Islet precursor cell (in vitro differentiated cells): ENCODE results near the gene PGC.

ENCODE experiments used
- DNase-seq: peaks from one replicate; pipeline ENCODE4 v3.0.0-alpha.2; 2018

PGC gene

DNA sequence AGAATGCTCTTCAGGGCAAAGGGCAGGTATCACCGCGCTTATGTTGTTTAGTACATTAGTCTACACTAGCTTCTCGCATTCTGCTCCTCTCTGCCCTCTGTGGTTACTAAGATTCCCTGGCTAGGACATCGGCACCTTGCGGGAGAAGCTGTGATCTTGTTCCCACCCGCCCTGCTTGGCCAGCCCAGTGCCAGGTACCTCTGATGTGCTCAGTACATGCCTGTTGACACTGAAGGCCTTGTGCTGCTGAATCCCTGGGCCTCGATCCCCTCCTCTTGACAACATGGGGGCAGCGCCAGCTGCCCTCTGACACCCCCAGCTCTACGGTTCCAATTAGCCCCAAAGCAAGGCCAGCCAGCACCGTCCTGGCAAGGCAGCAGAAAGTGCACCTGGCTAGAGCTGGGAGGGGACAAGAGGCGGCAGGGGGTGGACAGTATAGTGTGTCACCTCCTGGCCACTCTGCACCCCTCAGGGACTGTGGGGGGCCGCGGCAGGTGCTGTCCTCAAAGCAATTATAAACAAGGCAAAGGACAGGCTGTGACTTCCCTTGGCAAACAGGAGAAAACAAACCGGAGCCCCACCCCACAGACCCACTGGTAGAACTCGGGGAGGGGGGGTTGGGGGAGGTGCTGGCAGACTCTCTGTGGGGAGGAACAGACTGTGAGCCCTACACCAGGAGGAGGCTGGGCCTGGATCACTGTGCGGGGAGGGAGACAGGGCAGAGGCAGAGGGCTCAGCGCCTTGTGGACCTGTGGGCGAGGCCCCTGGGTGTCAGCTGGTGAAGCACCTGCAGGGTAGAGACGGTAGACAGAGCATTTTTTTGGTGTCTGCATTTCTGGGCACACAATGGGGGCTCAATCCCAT, 18.9 kb downstream of the PGC start:
- DNase-seq: no peak

DNA sequence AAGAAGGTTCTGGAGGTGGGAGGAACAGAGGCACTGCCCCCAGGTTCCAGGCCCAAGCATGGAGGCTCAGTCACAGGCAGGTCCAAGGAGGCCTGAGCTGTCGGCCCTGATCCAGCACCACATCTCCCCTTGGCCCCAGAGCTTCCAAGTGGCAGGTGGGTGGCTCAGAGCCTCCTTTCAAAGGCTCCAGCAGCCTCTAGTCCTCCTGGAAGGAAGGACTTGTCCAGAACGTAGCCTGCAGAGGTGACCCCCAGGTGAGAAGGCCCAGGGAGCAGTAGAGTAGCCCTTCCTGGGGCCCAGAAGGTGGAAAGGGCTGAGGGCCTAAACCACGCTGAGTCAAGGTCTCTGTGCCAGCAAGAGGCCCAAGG, 19.5 kb downstream of the PGC start:
- DNase-seq: no peak

DNA sequence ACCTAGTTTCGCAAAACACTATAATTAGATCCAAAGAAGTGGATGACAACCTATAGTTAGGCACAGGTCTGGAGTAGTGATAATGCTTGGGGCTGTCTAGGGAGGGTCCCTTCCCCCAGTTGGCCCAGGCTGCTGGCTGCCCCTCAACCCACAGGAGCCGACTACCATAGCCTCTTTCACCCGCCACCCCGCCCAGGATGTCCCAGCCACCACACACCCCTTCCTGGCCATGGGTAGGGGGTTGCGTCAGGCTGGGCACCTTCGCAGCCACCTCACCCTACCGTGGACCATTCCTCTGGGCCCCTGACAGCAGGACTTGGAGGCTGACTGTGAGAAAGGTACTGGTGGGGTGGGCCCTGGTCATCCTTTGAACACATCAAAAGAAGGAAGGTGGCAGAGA, 20.3 kb downstream of the PGC start:
- no peak for DNase-seq

DNA sequence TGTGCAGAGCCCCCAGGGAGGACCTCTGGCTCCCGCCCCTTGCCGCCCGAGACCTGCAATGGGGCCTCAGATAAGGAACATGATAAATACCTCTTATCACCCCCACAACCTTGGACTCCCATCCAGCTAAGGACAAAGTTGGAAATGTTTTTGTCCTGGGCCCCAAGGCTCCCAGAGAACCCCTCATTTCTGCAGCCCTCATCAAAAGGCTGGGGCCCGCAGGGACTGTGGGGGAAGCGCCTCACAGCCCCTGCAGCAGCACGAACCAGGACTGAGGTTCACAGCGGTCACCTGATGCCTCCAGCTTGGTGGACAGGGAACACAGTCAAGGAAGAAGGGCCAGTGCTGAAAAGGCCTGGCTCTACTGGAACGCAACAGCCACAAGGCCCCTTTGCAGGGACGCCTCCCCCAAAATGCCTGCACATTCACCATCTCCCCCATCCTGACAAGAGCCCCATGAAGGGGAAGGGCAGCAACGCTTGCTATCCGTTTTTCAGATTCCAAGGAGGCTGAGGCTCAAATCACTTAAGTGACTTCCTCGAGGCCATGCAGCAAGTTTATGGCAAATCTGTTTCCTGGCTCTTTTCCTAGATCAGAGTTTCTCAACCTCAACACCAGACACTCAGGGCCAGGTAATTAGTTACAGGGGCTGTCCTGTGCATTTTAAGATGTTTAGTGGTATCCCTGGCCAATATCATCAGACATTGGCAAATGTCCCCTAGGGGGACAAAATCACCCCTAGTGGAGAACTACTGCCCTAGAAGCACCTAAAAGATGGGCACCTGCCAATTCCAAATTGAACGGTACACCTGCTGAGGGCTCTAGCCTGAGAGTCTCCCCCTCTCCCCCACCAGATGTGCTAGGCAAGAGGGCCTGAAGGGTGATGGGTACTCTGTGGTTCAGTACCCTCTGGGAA, 22.4 kb downstream of the PGC start:
- DNase-seq: no peak

DNA sequence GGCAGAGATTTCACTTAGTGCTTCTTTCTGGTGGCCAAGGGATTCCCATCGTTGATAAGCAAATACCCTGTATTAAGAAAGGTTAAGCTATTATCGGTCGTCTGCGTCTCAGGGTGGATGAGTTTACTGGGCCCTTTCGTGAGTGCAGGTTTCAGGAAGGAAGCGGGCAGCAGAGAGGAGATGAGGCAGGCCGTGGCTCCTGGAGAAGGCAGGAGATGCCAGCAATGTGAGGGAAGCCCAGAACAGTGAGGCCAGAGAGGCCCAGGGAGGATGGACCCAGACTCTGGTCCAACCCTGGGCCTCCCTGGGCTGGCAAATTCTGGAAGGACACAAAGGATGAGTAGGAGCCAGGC, 23.0 kb downstream of the PGC start:
- no peak for DNase-seq

DNA sequence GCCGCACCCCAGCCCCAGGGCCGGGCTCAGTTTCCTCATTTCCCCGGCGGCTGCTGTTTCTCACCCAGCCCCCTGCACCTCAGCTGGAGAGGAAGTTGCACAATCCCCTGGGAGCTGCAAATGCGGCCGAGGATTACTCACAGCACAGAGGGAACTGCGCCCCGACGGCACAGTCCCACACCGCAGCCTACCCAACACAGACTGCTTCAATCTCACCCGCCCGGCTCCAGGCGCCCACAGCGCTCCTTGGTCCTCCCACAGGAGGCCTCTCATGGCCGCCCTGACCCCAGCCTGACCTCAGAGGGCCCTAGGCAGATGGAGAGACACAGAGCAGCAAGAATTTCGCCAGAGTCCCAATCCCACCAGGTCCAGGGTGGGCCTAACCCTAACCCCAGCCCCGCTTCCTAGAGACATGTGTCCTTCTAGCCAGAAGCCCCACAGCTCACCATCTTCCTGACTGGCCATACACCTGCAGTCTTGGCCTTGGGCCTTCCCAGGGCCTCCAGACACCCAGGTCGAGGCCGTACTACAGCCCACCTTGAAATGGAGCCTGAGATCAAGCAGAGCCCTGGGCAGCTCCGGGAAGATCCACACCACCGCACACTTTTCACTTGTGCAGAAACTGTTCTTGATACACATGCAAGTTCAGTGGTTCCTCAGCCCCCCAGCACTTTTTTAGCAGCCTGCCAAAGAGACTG, 23.5 kb downstream of the PGC start:
- peak; percentile 89 for DNase-seq

DNA sequence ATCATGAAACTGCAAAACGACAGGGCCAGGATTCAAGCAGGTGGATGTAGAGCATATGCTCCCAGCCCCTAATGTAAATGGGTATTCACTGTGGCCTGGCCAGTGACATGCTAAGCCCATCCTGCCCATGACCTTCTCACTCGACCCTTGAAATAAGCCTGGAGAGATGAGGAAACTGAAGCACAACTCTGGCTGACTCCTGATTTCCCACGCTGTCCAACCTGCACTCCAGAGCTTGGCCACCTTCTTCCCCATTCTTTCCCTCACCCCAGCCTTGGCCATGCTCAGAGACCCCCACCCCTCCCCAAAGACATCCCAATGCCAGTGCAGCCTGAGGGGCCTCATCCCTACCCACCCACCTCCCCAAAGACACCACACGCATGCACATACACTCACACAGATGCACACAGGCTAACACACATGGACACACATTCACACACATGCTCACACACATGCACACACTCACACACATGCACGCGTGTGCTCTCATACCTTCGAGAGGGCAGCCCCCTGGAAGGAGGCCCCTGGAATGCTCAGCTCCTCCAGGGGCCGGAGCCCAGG, 24.1 kb downstream of the PGC start:
- DNase-seq: no peak

DNA sequence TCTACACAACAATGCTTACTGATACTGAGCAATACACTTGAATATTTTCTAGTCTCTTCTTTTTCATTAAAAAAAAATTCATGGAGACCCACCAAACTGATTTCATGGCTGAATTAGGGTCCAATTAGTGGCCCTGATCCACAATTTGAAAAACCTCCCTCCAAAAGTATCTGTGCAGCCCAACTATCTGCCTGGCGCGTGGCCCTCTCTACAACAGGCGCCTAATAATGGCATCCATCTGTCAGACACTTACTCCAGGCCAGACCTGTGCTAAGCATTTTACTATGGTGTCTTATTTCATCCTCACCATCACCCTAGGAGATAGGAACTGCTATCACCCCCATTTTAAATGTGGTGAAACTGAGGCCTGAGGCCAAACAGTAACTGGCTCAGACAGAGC, 25.8 kb downstream of the PGC start:
- no peak for DNase-seq

DNA sequence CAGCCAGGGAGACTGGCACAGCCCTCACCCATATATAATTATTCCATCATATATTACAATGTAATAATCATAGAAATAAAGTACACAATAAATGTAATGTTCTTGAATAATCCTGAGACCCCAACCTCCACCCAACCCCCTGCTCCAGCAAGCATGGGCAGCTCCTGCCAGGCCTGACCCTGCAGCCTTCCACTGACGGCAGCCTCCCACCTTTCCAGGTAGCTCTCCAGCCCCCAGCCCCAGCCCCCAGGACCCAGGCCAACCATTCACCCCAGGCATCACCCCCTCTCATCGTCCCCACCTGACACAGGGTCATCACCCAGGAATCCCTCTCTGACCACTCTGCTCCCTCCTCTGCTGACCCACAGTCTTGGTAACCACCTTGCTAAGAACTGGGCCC, 26.4 kb downstream of the PGC start:
- no peak for DNase-seq

DNA sequence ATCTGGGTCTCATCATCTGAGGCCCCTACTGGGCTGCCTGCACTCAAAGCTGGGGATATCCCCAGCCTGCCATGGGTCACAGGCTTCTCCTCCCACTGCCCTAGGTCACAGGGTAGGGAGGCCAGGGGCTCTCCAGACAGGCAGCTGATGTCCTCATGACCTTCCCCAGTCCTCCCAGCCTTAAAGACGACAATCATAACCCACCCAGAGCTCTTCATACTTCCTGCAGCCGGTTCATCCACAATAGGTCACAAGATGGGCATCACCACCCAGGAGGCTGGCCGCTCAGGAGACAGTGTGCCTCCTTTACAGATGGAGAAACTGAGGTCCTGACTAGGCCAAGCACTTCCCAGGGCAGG, 27.0 kb downstream of the PGC start:
- no peak for DNase-seq

DNA sequence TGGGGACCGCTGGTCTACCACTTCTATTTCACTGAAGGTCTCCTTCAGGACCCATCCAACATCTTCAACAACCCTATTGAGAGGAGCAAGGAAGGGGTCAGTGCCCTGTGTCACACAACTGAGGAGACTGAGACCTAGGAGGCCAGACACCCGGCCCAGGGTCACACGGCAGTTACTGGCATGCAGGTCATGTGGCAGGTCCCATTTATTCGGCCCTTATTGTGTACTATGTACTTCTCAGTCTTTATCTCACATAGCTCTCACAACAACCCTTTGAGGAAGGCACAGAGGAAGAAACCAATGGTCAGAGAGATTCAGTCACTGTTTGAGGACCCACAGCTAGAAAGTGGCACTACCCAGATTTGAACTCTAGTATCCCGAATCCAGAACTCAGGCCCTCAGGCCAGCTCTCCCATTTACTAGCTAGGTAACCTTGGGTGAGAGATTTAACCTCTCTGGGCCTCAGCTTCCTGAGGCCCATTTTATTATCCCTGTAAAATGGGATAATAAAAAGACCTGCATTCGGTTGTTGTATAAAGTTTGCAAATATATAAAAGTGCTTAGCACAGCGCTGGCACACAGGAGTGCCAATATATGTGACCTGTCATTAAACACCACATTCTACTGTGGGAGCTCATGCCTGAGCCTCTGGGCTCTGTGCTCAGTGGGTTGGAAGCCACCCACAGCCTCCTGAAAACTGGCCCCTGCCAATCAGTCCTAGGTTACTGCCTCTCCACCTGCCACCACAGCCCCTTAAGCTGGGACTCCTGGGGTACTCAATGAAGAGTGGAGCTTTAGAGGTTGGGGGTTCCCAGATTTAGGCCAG, 27.5 kb downstream of the PGC start:
- no peak for DNase-seq

DNA sequence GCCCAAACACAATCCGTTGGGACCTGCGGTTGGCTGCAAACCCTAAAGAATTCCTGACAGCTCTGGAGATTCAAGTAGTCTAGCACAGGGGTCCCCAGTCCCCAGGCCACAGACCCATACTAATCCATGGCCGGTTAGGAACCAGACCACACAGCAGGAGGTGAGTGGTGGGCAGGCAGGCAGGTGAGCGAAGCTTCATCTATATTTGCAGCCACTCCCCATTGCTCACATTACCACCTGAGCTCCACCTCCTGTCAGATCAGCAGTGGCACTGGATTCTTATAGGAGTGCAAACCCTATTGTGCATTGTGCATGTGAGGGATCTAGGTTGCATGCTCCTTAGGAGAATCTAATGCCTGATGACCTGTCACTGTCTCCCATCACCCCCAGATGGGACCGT, 28.4 kb downstream of the PGC start:
- DNase-seq: no peak

DNA sequence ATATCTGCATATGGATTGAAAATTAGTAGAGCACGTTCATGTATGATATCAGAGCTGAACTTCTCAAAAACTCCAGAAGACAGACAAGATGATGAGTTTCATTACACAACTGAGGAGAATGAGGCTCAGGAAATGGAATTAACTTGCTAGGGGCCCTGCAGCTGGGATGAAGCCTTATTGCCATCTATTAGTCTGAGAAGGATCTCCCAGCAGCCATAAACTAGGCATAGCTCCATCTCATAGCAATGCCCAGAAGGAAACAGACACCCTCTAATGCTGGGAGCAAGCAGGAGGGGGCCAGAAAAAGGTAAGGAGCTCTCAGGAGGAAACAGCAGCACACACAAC, 29.8 kb downstream of the PGC start:
- DNase-seq: no peak

DNA sequence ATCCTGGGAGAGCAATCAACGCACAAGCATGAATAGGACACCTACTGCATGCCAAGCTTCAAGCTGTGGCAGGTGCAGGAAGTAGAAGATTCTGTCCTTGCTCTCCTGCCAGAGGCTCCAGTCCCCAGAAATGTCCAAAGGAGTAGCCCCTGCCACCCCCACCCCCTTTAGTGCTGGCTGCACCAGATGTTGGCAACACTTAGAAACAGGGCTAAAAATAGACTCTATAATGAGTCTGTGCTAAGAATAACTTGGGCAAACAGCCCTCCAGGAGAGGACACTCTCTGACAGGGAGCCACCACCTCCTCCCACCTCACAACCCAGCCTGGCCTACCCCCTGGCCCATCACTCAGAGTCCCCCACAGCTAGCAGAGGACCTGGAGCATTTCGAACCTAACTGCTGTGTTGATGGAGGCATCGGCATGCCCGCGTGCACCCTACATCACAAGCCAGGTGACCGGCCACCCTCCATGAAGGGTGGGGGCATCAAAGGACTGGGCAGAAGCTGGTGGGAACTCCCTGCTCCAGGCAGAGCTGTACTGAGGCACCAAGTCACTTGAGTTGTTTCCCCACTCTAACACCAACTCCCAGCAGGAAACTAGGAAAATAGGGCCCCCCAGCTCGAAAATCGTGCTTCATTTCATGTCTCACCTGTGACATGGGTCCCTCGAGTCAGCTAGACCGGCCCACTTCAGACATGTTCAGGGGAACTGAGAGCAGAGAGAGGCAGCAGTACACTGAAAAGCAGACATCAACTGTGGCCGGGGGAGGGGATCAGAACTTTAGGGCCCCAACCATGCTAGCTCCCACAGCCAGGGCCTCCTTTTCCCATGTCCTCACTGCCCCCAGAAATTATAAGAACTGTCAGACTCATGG, 30.4 kb downstream of the PGC start:
- DNase-seq: no peak

DNA sequence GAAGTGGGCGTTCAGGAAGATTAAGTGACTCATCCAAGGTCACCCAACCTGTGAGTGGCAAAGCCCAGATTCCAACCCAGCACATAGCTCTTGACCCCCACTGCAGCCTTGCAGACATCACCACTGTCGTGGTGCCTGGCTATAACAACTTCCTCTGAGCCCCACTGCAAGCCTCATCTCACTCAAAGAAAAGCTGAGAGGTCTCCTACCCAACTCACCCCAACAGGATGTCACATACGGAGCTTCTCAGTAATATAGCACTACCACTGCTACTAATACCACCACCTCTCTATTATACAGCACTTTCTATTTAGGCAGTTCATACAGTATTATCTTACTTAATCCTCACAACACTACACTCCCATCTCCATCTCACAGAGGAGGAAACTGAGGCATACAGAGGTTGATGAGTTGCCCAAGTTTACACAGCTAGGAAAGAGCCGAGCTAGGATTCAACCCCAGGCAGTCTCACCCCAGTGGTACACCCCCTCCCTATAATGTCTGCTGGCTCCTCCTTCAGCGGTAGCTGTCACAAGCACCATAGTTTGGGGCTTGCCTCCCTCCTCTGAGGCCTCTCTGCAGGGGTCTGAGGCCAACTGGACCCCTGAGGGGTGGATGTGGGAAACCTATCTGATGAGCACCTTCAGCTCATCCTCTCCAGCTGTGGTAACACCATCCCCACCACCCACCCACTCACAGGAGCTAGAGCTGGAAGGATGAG, 31.2 kb downstream of the PGC start:
- DNase-seq: no peak

DNA sequence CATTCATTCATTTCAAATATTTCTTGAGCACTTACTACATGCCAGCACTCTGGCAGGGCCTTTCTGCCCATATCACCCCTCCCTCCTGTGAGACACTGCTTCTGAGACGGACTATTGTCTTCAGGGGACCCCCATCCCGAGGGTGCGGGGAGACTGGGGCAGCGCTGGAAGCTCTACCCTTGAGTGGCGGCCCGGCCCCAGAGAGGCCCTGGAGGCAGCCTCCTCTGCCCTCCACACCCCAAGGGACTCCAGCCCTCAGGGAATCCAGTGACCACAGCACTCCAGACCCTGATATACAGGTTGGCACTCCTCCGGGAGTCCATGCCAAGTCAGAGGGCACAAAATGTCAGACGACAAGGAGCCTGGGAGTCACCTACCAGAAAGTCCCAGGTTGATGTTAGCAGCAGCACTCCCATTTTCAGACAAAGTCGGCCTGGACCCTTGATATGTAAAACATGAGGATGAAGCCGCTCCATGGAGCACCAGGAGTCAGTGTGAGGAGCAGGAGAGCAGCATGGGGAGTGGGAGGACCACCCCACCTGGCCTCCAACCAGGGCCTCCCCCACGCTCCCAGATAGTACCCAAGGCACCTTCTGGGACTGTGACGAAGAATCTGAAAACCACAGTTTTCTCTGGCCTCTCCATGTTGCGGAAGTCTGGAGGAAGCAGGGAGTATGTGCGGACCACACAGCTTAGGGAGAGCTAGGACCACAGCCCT, 32.5 kb downstream of the PGC start:
- DNase-seq: no peak

DNA sequence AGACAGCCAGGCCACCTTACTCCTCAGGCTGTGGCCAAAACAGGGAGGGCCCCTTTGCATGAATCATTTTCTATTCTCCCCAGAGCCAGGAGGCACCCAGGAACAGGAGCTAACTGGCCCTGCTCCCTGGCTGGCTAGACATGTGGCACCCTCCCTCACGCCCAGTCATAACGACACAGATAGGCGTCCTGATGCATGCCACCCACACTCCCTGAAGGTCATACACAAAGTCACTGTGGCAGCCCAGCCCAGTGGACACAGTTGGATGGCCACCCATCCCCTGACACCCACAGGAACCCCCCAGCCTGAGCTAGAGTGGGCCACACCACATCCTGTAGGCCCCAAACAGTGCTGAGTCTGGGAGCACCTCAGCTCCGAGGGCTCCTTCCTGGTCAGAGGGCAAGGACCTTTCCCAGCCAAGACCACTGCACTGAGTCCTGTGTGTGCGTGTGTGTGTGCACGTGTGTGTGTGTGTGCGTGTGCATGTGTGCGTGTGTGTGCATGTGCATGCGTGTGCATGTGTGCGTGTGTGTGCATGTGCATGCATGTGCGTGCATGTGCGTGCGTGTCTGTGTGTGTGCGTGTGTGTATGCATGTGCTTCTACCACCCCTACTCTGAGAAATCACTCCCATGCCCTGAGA, 33.4 kb downstream of the PGC start:
- no peak for DNase-seq

DNA sequence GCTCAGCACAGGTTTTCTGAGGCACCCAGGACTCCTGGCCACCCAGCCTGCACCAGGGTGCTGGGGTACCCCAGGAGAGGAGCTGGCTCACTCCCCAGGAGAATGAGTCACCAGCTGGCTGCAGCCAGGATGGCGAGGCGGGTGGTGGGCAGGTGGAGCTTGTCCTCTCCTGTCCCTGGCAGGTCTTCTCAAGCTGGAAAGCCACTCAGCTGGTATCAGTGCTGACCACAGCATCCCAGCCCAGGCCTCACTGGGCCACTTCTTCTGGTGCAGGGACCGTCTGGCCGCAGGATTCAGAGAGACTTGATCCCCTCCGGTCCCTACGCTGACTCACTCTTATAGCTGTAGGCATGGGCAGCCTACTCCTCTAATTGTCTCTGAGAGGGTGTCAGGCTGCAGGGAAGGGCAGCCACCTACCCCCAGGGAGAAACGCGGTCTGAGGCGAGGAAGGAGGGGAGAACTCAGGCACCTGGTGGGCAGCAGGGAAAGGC, 34.0 kb downstream of the PGC start:
- peak; percentile 76 for DNase-seq

DNA sequence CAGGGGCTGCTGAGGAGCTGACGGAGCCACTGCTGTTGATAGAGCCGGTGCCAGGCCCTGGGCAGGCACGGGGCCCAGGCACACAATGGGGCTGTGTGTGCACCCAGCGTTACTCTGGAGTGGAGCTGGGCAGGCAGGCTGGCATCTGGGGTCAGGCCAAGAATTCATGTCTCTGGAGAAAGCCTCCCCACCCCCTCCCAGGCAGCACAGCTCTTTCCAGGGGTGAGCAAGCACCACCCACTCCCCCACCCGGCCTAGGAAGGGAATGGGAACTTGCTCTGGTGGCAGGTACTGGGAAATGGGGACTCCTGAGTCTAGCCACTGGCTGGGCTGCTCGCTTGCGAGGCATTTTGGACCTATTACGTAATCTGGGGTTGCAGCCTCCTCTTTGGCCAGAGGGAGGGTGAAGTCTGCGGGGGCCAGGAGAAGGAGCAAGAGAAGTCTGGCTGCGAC, 34.5 kb downstream of the PGC start:
- DNase-seq: no peak
